ENCODE results near the gene LTC4S.

LTC4S gene

DNA sequence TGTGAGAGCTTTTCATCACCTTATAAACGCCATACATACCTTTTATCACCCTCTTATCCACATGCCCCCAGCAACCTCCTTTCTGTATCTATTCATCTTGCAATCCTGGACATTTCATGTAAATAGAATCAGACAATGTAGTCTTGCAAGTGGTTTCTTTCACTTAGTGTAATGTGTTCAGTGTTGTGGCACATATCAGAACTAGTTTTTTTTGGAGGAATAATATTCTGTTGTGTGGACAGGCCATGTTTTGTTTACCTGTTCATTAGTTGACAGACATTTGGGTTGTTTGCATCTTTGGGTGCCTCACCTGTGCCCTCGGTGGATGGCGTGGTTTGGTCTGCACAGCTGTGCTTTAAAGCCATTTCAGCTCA lies 28.3 kb downstream of the LTC4S start:
- Mint-ChIP-seq H3K4me1 (peaks cover 31% of the 10 kb centered on the region), H3K36me3 (ENCODE audit: low read depth) (peaks cover 34% of the 10 kb centered on the region), H3K27me3 (ENCODE audit: low read depth) (no peaks in the 10 kb centered on the region), H3K9me3 (no peaks in the 10 kb centered on the region), H3K27ac (peak overlapping the region; percentile 92 to 98 (median 97)), H3K4me3 (peak overlapping the region; percentile 97 to 98 (median 98))
- TF ChIP-seq, protein P1, sequence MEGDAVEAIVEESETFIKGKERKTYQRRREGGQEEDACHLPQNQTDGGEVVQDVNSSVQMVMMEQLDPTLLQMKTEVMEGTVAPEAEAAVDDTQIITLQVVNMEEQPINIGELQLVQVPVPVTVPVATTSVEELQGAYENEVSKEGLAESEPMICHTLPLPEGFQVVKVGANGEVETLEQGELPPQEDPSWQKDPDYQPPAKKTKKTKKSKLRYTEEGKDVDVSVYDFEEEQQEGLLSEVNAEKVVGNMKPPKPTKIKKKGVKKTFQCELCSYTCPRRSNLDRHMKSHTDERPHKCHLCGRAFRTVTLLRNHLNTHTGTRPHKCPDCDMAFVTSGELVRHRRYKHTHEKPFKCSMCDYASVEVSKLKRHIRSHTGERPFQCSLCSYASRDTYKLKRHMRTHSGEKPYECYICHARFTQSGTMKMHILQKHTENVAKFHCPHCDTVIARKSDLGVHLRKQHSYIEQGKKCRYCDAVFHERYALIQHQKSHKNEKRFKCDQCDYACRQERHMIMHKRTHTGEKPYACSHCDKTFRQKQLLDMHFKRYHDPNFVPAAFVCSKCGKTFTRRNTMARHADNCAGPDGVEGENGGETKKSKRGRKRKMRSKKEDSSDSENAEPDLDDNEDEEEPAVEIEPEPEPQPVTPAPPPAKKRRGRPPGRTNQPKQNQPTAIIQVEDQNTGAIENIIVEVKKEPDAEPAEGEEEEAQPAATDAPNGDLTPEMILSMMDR (IDR thresholded peaks at IDR 0.05; ENCODE audit: unreplicated experiment in 3 of 3): no peak

DNA sequence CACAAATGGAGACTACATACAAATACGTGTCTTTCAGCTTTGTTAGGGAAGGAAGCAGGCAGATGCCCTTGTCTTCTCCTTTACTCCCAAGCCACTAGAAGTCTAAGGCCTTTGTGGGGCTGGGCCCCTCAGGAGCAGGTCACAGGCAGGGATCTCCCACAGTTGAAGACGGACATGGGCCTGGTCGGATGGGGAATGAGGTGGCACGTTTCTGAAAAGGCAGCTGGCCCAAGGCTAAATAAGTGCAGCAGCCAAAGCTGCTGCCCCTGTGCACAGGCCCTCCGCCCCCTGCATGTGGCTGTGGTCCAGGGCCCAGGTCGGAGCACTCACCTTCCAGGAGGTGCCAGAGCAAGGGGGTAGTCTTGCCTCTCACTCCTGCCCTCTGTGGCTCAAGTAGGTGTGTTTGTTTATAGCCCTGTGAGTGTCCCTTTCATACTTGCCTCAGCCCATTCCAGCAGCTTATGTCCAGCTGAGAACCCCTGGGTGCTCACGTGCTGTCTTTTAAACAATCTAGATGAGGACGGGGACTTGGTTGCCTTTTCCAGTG lies 28.7 kb downstream of the LTC4S start:
- Mint-ChIP-seq H3K36me3 (ENCODE audit: low read depth) (peaks cover 37% of the 10 kb centered on the region), H3K4me1 (peaks cover 31% of the 10 kb centered on the region), H3K9me3 (no peaks in the 10 kb centered on the region), H3K4me3 (peak overlapping the region; percentile 97 to 98 (median 98)), H3K27ac (peak overlapping the region; percentile 92 to 98 (median 97)), H3K27me3 (ENCODE audit: low read depth) (no peaks in the 10 kb centered on the region)
- TF ChIP-seq, protein P1 (IDR thresholded peaks at IDR 0.05; ENCODE audit: unreplicated experiment in 3 of 3): no peak

DNA sequence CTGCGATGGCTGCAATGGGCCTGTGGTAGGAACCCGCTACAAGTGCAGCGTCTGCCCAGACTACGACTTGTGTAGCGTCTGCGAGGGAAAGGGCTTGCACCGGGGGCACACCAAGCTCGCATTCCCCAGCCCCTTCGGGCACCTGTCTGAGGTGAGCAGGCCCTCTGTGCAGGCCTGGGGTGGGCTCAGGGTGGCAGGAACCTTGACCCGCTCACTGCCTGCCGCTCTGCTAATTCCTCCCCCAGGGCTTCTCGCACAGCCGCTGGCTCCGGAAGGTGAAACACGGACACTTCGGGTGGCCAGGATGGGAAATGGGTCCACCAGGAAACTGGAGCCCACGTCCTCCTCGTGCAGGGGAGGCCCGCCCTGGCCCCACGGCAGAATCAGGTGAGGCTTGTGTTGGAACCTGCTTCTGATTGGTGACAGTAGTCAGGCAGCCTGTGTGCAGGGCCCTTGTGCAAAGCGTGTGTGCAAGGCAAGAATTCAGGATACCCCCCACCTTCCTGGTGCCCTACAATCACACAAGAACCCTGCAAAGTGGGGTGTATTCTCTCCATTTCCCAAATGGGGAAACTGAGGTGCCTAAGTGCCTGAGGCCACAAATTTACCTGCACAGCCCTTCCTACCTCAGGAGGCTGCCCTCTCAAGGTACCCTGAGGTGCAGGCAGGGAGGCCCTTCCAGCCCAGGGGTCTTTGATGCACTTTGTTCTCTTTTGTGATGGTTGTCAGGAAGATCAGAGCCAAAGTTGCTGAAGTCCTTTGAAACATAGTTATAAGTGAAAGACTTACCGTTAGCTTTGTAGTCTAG lies 30.4 kb downstream of the LTC4S start:
- Mint-ChIP-seq H3K36me3 (ENCODE audit: low read depth) (peaks cover 54% of the 10 kb centered on the region), H3K27ac (no peak overlapping the region), H3K27me3 (ENCODE audit: low read depth) (peaks cover under 1% of the 10 kb centered on the region), H3K4me1 (peaks cover 23% of the 10 kb centered on the region), H3K4me3 (no peak overlapping the region), H3K9me3 (no peaks in the 10 kb centered on the region)
- TF ChIP-seq, protein P1 (IDR thresholded peaks at IDR 0.05; ENCODE audit: unreplicated experiment in 3 of 3): no peak

DNA sequence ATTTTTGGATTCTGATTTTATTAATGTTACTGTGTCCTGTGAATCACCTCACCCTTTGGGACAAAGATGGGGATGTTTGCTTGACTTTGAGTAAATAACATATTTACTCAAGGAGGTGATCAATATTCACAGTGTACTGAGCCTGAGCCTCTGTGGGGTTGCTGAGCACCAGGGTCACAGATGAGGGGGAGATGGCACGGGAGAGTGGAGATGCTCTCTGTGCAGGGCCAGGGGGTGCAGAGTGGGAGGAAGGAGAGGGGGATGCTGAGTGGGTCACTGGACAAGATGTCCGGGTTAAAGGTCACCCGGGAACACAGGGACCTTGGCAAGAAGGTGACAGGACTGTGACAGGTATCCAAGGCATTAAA lies 30.9 kb downstream of the LTC4S start:
- peaks cover 60% of the 10 kb centered on the region for H3K36me3 Mint-ChIP-seq (ENCODE audit: low read depth)
- no peak overlapping the region for H3K4me3 Mint-ChIP-seq
- H3K4me1 Mint-ChIP-seq: peaks cover 23% of the 10 kb centered on the region
- TF ChIP-seq, protein P1 (IDR thresholded peaks at IDR 0.05; ENCODE audit: unreplicated experiment in 3 of 3): no peak
- H3K27ac Mint-ChIP-seq: no peak overlapping the region
- H3K9me3 Mint-ChIP-seq: peaks cover 3% of the 10 kb centered on the region
- peaks cover 3% of the 10 kb centered on the region for H3K27me3 Mint-ChIP-seq (ENCODE audit: low read depth)

DNA sequence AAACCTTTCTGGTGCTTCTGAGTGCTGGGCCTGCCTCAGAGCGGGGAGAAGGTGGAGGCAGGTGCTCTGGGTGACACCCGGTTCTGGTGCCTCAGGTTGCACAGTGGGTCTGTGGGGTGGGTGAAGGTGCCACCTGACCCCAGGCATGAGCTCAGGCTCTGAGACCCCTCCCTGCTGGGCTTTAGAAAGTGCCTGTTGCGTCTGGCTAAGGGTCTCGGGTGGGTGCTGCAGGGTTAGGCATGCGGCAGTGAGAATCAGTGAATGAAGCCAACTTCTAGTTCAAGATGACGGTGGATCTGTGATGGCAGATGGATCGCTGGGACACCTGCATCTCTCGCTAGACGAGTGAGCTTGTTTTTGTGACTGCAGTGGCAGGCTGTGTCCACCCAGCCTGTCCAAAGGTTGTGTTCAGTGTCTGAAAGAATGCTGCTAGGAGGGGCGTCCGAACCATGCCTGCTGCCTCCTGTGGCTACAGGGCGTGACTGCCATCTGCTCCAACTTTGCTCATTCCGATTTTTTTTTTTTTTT lies 31.9 kb downstream of the LTC4S start:
- peaks cover 17% of the 10 kb centered on the region for H3K4me1 Mint-ChIP-seq
- TF ChIP-seq, protein P1 (IDR thresholded peaks at IDR 0.05; ENCODE audit: unreplicated experiment in 3 of 3): no peak
- H3K27me3 Mint-ChIP-seq (ENCODE audit: low read depth): peaks cover 3% of the 10 kb centered on the region
- no peak overlapping the region for H3K4me3 Mint-ChIP-seq
- peaks cover 69% of the 10 kb centered on the region for H3K36me3 Mint-ChIP-seq (ENCODE audit: low read depth)
- H3K9me3 Mint-ChIP-seq: peaks cover 7% of the 10 kb centered on the region
- H3K27ac Mint-ChIP-seq: no peak overlapping the region
